GM18907 (cell line): ENCODE measurements around the gene RGL2.

Experiments
- ATAC-seq: cut with Tn5 transposase; IDR thresholded peaks from one replicate; pipeline ENCODE4 v1.9.1; 2021; ENCODE audit warnings: mild to moderate bottlenecking, moderate library complexity; ENCODE audit not compliant: unreplicated experiment

RGL2 gene

DNA sequence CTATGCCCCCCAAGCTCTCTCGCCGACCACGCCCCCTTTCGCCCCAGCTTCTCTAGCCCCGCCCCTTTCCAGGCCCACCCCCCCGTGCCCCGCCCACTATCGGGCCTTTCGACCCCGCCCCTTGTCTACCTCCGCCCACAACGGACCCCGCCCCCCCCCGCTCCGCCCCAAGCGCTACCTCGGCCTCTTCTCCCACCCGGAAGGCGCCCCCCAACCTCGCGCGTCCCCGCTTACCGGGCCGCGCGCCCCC, 18.6 kb upstream of the RGL2 start:
- no peak for ATAC-seq

DNA sequence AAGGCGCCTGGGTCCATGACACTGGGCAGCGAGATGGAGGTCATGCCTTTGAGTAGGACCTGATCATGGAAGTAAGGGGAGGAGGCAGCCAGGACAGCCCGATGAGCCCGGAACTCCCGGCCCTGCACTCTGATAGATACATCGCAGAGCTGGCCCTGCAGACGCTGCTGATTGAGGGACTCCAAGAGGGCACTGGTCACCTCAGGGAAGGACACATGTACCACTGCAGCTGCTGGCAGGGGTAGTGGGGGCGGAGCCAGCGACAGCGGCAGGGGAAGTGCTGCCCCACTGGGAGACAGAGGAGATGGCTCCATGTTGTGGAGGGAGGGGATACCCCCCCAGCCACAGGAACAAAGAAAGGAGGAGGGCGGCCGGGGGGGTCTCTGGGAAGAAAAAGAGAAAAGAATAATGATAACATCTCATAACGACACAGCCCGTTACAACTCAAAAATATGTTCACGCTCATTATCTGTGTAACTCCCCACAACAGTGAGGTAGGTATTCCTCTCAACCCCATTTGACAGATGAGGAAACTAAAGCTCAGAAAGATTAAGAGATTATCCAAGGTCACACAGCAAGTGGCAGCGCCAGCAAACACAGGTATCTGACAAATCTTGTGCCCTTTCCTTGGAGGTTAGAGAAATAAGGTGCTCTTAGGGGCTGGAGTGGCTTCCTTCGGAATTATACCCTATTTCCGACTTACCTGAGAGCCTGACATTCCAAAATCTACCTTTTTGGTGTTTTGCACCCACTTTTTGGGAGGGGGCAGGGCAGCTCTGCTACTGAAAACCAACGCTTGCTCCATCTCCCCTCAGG, 18.1 kb upstream of the RGL2 start:
- ATAC-seq = no peak

DNA sequence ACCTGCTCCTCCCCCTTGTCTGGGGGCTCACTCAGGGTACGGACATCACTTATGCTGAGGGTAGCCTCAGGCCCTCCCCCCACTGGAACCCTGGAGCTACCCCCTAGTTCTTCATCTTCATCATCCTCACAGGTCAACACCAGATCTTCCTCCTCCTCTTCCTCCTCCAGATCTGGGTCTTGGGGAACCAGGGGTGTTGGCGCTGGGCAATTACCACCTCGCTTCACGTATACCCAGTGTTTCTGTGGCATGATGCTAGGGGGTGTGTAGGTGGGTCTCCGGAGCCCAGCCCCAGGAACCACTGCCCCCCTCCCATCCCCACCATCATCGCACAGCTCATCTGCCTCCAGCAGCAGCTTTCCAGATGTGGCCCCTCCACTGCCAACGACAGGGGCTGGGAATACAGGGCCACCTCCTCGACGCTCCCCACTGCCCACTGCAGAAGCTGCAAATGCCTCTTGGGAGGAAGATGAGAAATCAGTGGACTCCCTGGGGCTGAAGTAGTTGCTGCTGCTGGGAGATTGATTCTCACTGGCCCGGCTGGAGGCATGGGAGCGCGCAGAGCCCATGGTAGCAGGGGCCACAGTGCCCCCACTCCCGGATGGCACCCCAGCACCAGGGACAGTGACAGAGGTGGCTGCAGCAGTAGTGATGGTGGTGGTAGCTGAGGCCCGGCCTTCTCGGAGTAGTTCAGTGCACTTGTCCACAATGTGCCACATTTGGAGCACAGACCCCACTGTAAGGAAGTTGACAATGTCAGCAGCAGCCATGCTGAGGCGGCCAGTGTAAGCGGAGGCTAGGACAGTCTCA, 17.3 kb upstream of the RGL2 start:
- ATAC-seq = no peak

DNA sequence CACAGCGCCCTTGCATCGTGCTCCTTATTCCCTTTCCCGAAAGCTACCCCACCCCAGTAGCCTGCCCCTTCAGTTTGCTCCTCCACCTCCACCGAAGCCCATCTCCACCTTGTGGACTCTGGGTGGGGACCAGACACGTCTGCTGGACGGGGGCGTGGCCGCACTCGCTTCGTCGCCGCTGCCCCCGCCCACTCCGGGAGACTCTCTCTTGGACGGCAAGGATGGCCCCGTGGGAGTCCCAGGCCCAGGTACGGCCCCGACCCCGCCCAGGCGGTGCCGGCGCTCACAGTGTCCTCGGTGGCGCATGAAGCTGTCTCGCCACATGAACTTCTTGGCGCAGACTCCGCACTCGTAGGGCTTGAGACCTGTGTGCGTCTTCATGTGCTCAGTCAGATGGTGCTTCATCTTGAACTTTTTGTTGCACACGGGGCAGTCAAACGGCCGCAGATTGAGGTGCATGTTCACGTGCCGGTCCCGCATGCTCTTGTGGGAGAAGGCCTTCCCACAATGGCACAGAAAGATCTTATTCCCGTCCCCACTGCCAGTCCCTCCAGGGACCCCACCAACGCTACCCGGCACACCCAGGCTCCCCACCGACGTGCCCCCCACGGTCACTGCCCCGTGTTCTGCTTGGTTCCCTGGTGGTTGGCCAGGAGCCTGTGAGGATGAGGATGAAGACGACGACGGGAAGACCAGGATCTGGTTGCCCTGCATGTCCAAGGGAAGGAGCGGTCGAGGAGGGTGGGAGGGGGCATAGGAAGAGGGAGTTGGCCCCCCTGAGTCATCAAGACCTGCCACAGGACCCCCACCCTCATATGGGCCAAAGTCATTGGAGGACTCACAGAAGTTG, 16.4 kb upstream of the RGL2 start:
- no peak for ATAC-seq

DNA sequence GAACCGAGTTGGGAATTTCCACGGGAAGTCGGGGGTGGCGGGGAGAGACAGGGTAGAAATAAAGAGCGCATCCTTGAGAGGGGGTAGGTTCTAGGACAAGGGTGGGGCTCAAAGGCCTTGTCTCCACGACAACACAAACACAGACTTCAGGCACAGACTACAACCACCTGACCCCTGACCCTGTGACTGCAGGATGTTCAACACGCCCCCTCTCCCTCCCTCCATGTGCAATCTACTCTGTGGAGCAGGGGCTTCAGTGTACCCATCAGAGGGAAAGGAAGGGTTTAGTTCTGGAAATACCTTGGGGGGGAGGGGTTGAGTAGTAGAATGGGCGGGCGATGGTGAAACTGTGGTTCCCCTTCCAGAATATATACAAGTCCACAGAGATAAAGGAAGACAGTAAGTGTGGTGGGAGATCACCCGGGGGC, 15.8 kb upstream of the RGL2 start:
- no peak for ATAC-seq

DNA sequence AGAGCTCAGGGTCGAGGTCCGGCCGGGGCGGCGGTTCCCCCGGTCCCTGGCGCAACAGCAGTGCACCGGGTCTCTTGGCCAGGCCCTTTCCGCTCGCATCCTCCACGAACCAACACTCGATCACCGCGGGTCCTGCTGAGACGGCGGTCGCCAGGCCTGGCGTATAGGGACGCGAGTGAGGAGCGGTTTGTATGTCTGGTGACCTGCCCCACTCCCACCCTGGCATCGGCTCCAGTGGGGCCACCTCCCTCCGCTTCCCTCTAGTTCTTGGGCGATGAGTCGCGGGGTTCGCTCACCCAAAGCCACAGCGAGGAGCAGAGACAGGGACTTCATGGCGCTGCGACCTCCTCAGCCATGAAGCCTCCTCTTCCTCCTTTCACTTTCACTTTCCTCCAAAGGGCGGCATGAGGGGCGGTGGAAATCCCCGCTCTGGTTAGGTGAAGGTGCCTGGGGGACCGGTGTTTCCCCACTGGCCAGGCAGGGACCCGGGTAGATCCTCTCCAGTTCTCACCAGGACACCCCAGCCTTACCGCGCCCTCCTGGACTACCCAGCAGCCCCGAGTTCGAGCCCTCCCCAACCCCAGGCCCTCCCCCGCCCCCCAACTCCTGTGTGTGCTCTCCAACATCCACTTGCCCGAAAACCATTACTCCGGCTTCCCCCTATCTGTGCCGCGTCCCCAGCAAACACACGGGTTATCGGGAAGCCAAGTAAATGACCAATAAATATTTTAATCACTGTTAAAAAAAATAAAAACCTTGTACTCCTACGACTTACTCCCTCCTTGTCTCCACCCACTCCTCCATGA, 15.2 kb upstream of the RGL2 start, which contains the start of gene TAPBP:
TSS of gene TAPBP (minus strand) at position 370 of the 806 bp plus-strand sequence. CDS start at position 333, 37 bp downstream.
- peak; percentile 41 for ATAC-seq

DNA sequence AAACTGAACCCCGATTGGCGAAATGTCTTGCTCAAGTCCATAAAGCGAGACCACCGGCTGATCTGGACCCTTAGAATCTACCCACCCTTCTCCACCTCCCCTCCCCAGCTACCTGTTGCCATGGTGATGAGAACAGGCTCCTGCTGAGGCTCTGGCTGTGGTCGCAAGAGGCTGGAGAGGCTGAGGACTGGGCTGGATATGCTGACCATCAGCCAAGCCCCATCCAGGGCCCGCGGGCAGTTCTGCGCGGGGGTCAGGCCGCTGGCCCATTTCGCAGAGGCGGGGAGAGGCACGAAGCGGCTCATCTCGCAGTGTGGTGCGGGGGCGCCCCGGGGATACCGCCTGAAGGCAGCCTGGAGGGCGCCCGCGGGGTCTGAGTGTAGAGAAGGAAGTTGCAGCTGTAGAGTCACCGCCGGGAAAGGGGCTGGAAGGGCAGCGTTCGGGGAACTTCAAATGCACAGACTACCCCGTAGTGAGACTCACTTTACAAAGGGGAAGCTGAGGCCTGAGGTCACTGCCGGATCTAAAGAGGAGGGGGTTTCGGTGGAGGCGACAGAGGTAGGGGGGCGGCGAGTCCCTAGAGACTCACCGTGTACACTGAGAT, 14.5 kb upstream of the RGL2 start:
- ATAC-seq = no peak

DNA sequence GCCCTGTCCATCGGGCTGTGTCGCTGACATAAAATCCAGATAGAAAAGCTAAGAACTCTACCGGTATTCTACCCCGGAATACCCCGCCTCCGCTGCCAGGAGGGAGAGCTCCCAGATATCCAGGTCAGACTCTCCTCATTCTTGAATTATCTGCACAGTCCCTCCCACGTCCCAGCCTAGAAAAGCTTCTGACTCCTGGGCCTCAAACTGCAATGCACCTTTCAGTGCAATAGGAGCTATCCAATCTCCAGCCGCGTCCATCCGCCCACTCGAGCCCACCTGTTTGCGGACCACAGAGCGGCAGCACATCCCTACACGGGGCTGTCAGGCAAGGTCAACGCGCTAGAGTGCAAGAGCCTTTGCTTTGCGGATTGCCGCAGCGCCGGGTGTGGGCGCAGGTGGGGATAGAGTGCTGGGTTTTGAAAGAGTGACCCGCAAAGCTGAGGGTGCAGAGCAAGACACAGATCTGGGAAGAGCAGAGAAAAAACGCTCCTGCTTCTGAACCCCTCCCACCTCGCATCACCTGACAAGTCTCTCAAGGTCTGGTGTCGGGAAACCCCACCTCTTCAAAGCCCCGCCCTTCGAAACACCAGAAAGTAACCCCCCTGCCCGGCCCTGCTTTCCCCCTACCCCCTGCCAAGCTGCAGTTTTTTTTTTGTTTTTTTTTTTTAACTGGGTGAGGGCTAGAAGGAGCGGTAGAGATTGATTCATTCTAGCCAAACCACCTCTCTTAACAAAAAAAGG, 13.8 kb upstream of the RGL2 start:
- ATAC-seq = no peak

DNA sequence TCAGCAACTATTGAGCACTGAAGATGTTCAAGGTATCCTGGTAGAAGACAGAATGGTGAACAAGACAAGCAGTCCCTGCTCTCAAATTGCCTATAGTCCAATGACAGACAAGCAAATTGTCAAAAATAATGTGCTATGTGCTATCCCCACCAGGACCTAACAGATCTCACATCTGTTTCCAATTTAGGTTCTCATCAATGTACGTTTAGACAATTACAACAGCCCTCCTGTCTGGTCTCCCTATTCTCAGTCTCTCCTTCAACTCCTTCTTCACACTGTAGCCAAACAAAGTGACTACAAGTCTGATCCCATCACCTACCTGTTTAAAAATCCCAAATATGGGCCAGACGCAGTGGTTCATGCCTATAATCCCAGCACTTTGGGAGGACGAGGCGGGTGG, 7.6 kb upstream of the RGL2 start:
- no peak for ATAC-seq

DNA sequence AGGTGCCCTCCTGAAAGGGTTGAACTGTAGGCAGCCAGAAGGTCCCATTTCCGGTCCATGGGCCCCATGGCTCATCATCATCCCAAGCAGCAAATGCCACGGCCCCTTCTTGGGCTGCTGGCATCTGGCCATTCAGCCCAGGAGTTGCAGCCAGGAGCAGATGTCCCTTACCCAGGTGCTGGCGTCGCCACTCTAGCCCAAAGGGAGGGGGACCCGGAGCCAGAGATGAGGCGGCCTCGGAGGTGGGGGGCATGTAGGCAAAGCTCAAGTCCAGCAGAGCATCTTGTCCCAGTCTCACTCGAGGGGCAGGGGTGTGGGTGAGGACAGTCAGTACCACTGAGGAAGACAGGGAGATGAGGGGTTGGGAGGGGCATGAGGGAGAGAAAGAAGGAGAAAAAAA, 6.3 kb upstream of the RGL2 start:
- no peak for ATAC-seq

DNA sequence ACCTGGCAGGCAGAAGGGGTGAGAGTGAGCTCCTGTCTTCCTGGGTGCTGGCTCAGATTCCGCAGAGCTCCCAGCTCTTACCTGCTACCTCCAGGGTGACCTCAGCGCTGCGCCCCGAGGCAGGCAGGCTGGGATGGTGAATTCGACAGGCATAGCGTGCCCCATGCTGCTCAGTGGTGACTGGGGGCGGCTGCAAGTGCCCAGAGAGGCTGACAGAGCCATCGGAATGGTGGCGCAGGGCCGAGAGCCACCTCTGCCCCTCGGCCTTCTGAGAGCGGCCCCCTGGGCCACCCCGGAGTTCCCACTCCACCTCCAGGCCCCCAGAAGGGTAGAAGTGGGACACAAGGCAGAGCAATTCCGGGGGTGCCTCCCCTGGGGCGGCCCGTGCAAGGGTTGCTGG, 5.5 kb upstream of the RGL2 start:
- ATAC-seq = no peak

DNA sequence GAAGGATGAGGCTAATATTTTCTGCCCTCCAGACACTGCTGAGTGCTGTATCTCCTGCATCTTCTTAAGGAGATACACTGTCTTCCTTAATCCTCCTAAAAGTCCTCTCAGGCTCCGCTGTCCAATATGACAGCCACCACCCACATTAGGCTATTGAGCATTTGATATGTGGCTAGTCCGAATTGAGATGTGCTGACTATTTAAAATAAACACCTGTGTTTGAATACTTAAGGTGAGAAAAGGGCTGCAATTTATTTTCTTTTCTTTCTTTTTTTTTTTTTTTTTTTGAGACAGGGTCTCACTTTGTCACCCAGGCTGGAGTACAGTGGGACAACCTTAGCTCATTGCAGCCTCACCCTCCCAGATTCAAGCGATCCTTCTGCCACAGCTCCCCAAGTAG, 3.1 kb upstream of the RGL2 start:
- no peak for ATAC-seq

DNA sequence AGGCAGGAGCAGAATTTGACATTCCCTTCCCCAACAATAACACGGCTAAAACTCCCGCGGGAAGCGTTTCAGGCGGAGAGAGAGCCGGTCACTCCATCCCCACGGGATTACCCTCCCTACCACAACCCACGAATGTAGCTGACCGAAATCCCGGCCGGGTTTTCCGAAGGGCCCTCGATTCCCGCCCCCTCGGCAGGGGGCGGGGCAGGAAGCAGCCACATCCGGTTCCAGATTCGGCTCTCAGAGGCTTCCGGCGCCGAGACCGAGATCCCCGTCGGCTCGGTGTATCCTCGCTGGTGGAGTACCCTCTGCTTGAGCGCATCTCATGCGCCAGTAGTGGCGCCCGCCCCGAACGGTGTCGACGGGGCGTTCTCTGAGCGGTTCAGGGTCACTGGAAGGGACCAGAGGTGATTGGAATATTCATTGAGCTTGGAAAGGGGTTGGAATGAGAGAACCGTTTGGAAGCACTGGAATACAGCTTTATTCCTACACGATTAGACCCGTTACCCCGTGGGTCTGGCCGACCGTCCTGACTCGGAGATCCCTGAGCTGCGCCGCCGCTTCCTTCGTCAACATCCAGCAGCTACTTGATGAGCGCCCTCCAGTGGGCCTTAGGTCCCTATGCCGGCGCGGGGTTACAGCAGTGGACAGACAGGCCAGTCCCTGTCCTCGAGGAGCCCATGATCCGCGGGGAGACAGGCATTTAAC, 649 bp upstream of the RGL2 start:
- peak; percentile 73 for ATAC-seq

DNA sequence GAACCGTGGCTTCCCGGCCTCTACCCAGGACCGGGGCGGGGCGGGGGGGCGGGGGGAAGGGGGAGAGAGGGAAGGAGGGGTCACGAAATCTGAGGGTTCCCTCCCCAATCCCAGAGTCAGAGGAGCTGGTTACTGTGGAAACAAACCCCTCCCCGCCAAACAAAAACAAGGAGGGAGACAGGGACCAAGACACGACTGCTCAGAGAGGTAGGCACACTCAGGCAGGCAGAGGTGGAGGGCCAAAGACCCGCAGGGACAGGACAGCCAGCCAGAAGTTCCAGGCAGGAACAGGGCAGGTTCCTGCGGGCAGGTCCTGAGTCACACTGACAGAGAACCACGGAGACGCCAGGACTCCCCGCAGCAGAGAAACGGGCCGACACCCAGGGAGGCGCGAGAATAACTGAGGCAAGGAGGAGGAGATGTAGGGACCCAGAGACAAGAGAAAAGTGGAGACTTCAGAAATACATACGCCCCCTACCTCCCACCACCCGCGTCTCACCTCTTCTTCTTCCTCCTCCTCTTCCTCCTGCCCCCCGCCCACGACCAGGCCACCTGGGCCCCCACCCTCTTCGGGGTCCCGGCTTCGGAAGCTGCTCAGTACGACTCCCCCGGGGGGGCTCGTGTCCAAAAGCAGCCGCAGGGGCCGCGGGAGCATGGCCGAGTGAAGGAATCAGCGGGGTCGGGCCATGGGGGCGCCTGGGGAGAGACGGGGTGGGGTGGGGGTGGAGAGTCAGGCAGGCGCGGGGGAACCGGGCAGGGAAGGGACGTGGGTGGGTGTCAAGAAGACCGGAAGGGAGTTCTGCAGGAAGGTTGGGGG, 578 bp downstream of the RGL2 start:
- ATAC-seq = no peak

DNA sequence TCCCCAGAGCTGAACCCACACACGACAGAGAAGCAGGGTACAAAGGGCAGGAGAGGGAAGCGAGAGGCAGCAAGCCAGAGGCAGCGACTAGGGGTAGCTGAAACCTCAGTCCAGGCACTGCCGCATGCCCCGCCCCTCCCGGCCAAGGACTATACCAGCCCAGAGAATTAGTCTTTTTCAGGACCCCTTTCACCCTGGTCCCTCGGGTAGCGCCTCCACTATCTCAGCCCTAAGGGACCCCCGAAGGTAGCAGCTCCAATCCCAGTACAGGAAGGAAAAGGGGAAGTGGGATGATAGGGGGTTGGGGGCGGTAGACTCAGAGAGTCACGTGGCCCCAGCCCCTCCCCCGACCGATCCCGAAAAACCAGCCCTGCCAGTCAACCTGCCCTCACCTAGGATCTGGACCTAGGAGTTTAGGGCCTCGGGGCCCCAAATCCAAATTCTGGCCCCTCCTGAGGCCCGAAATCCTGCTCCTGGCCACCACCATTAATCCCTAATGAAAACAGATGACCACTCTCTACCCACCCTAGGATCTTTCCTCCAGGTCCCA, 1.3 kb downstream of the RGL2 start:
- no peak for ATAC-seq

DNA sequence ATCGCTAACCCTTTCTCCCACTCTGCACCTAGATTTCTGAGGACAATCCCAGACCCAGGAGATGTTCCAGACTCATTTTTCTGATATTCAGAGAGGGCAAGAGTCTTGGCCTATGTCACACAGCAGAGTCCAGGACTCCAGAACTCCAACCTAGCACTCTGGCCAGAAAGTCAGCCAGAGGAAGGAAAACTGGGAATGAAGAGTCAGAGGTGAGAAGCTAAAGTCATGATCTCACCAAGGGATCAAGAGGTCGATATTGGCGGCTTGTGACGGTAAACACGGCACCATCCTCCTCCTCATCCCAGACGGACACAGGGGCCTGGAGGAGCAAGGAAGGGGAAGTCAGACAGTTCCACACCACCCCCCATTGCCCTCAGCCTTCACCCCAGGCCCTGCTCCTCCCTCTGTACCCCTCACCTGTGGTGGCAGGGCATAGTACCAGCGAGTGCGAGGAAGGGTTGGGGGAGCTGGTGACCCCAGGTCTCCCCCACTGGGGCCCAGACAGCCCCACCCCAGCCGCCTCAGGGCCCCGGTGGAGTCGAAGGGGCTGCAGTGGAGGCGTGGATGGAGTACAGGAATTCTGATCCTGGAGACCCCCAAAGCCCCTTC, 1.8 kb downstream of the RGL2 start:
- no peak for ATAC-seq

DNA sequence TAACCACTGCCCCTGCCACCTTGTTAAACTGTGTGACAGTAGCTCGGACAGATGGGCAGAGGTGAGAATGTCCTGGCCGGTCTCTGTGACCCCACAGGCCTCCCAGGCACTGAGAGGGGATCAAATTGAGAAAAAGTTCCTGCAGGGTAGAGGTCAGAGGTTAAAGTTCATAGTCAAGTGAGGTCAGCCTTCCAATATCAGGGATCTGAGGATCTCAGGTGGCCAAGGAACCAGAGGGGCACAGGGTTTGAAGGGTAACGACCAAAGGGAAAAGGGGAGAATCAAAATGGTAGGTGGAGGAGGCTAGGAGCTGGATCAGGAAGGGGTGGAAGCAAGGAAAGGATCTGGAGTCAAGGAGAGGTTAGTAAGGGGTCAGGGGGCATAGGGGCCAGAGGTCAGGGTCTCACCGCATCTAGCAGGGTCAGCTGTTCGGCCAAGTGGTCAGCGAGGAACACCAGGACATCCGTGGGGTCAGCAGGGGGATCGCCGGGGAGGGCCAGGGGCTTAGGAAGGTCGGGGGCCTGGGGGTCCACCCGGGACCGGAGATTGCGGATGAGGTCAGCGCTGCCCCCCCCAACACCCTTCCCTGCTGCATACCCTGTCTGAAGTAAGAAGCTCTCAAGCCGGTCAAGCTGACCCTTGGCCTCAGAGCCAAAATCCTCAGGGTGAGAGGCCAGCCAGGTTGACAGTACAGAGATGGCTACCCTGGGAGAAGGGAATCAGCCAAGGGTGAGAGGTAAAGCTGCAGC, 2.9 kb downstream of the RGL2 start:
- no peak for ATAC-seq
